DND-41 (cell line): ENCODE results near the gene MYOF.

Experiments
- ATAC-seq: fragments of 200-7000 bp; cut with Tn5 transposase; 3 replicates; pipeline ENCODE4 v1.9.1; 2021; ENCODE audit warnings: low read depth; ENCODE audit not compliant: insufficient read depth
- DNase-seq: peaks from one replicate; pipeline ENCODE4 v3.0.0-alpha.2; 2020
- H2AFZ ChIP-seq: 2 replicates; pipeline ENCODE4 v1.6.0; 2012; ENCODE audit warnings: low read depth, low read length
- H3K27ac ChIP-seq: 2 replicates; pipeline ENCODE4 v1.5.1; 2012; ENCODE audit warnings: low read length, inconsistent platforms
- H3K27me3 ChIP-seq: fragments of 200-600 bp; sonication (generic); 2 replicates; pipeline ENCODE4 v1.6.0; 2012; ENCODE audit warnings: low read length, mild to moderate bottlenecking, inconsistent platforms; ENCODE audit not compliant: insufficient read depth, poor library complexity
- H3K36me3 ChIP-seq: 2 replicates; pipeline ENCODE4 v1.5.1; 2012; ENCODE audit warnings: low read length, inconsistent platforms; ENCODE audit not compliant: insufficient read depth
- H3K4me1 ChIP-seq: 2 replicates; pipeline ENCODE4 v1.5.1; 2012; ENCODE audit warnings: mild to moderate bottlenecking, low read length; ENCODE audit not compliant: insufficient read depth
- H3K4me2 ChIP-seq: 2 replicates; pipeline ENCODE4 v1.6.0; 2012; ENCODE audit warnings: mild to moderate bottlenecking, moderate library complexity, low read length, inconsistent platforms; ENCODE audit not compliant: insufficient read depth
- H3K4me3 ChIP-seq, 2 experiments: fragments of 200-600 bp in 1 of 2; shearing (Covaris generic) in 1 of 2; 2 replicates each; pipeline ENCODE4 v1.5.1; 2012 to 2016; ENCODE audit warnings: inconsistent platforms in 2 of 2, low read length in 2 of 2, mild to moderate bottlenecking in 2 of 2, low read depth in 1 of 2, moderate library complexity in 1 of 2
- H3K79me2 ChIP-seq: 2 replicates; pipeline ENCODE4 v1.6.0; 2012; ENCODE audit warnings: low read length, inconsistent platforms; ENCODE audit not compliant: insufficient read depth
- H3K9ac ChIP-seq: 2 replicates; pipeline ENCODE4 v1.6.0; 2012; ENCODE audit warnings: low read depth, mild to moderate bottlenecking, inconsistent platforms, low read length, moderate library complexity
- H3K9me3 ChIP-seq: 2 replicates; pipeline ENCODE4 v1.5.1; 2012; ENCODE audit warnings: low read length, moderate library complexity, mild to moderate bottlenecking, inconsistent platforms; ENCODE audit not compliant: insufficient read depth, severe bottlenecking
- H4K20me1 ChIP-seq: 2 replicates; pipeline ENCODE4 v1.6.0; 2012; ENCODE audit warnings: low read length; ENCODE audit not compliant: insufficient read depth
- EZH2 ChIP-seq: IDR thresholded peaks from 3 replicates; pipeline ENCODE4 v1.6.1; 2012; ENCODE audit warnings: borderline replicate concordance, low read depth, mild to moderate bottlenecking, moderate library complexity, low read length, inconsistent platforms; ENCODE audit not compliant: severe bottlenecking
- TF ChIP-seq, protein P1 (sequence below): IDR thresholded peaks from 2 replicates; pipeline ENCODE4 v1.5.1; 2012; ENCODE audit warnings: borderline replicate concordance, low read length, moderate library complexity, mild to moderate bottlenecking; ENCODE audit not compliant: poor library complexity, severe bottlenecking; ENCODE audit errors: extremely low read depth

Gene MYOF

DNA sequence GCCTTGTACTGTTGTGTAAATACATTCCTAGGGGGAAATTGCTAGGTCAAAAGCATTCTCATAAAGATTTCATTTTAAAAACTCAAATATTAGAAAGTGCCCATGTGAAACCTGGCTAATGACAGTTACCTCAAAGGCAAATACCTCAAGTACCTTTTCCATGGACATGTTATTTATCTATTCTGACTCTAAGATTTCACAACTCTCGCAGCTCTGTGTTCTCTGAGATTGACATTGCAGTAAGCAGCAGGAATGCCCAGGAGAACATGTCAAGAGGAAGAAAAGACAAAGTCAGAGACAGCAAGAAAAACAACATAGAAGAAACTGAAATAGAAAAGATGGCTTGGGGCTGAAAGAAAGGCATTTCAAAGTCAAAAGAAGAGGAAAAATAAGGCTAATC is 221.0 kb downstream of the MYOF start:
- no peak for DNase-seq
- Histone ChIP-seq H2AFZ (no peak overlapping the region), H3K36me3 (no peaks in the 10 kb centered on the region)

DNA sequence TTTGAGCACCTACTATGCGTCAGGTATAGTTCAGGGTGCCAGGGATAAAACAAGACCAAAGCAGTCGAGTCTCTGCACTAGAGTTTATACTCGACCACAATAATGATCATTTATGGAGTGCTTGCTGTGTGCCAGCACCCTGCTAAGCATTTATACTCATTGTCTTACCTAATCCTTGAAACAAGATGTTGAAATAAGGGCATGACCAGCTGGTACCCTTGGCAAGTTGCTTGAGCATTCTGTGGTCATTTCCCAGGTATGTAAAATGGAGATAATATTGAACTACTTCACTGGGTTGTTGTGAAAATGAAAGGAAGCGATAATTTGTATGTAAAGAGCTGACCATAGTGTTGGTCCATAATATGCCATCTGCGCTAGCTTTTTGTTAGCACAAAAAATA is 223.0 kb downstream of the MYOF start:
- ATAC-seq (no peak), DNase-seq (no peak)
- Histone ChIP-seq H3K4me1 (no peaks in the 10 kb centered on the region), H3K36me3 (no peaks in the 10 kb centered on the region), H3K79me2 (no peaks in the 10 kb centered on the region), H3K4me2 (no peak overlapping the region), H3K9me3 (no peaks in the 10 kb centered on the region), H3K9ac (no peak overlapping the region), H2AFZ (no peak overlapping the region), H3K4me3 (no peak overlapping the region), H3K27ac (no peak overlapping the region), H4K20me1 (no peaks in the 10 kb centered on the region), H3K27me3 (no peaks in the 10 kb centered on the region)
- TF ChIP-seq, protein P1, sequence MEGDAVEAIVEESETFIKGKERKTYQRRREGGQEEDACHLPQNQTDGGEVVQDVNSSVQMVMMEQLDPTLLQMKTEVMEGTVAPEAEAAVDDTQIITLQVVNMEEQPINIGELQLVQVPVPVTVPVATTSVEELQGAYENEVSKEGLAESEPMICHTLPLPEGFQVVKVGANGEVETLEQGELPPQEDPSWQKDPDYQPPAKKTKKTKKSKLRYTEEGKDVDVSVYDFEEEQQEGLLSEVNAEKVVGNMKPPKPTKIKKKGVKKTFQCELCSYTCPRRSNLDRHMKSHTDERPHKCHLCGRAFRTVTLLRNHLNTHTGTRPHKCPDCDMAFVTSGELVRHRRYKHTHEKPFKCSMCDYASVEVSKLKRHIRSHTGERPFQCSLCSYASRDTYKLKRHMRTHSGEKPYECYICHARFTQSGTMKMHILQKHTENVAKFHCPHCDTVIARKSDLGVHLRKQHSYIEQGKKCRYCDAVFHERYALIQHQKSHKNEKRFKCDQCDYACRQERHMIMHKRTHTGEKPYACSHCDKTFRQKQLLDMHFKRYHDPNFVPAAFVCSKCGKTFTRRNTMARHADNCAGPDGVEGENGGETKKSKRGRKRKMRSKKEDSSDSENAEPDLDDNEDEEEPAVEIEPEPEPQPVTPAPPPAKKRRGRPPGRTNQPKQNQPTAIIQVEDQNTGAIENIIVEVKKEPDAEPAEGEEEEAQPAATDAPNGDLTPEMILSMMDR = no peak
- TF ChIP-seq EZH2 = no peak

More for the DNA sequence above, 221.0 kb downstream of the MYOF start:
- no peaks in the 10 kb centered on the region for H3K27me3 ChIP-seq
- no peaks in the 10 kb centered on the region for H3K4me1 ChIP-seq
- H4K20me1 ChIP-seq = no peaks in the 10 kb centered on the region
- TF ChIP-seq EZH2 = no peak
- TF ChIP-seq, protein P1 = no peak
- no peak for ATAC-seq
- no peaks in the 10 kb centered on the region for H3K9me3 ChIP-seq
- no peak overlapping the region for H3K4me3 ChIP-seq
- H3K4me2 ChIP-seq = no peak overlapping the region
- no peak overlapping the region for H3K27ac ChIP-seq
- H3K79me2 ChIP-seq = no peaks in the 10 kb centered on the region
- H3K9ac ChIP-seq = no peak overlapping the region
